Calu3 (cell line): ENCODE data around the gene MAN1C1. TPM values are rescaled to one million over a fixed set of nuclear protein-coding genes. Genes with fewer than 3 reads are reported as not detected.

Experiments
- BruUV-seq: library from RNA; stranded (reverse); fragments of 400-500 nt; replicated peaks from 2 replicates; lab custom pipeline; 2021; lab: Mats Ljungman, UMichigan
- CTCF ChIA-PET: fragments of 300-600 bp; sonication (Branson Sonifier 250); formaldehyde crosslinking; loops from one replicate; lab custom pipeline; 2022; ENCODE audit warnings: antibody characterized with exemption; lab: Charles Lee
- DNase-seq: peaks from one replicate; pipeline ENCODE4 v3.0.0; 2022
- H3K27ac Mint-ChIP-seq: one replicate; pipeline ENCODE4 v1.8.0; 2022; ENCODE audit warnings: mixed read lengths; ENCODE audit not compliant: unreplicated experiment
- H3K27me3 Mint-ChIP-seq: one replicate; pipeline ENCODE4 v1.8.0; 2022; ENCODE audit warnings: mixed read lengths; ENCODE audit not compliant: unreplicated experiment
- H3K36me3 Mint-ChIP-seq: one replicate; pipeline ENCODE4 v1.8.0; 2022; ENCODE audit warnings: mild to moderate bottlenecking, moderate library complexity, mixed read lengths; ENCODE audit not compliant: insufficient read depth, unreplicated experiment
- H3K4me1 Mint-ChIP-seq: one replicate; pipeline ENCODE4 v1.8.0; 2022; ENCODE audit warnings: mild to moderate bottlenecking, low read depth, mixed read lengths; ENCODE audit not compliant: unreplicated experiment
- H3K4me3 Mint-ChIP-seq: one replicate; pipeline ENCODE4 v1.8.0; 2022; ENCODE audit warnings: mild to moderate bottlenecking, low read depth, moderate library complexity, mixed read lengths; ENCODE audit not compliant: unreplicated experiment
- H3K9me3 Mint-ChIP-seq: one replicate; pipeline ENCODE4 v1.8.0; 2022; ENCODE audit warnings: low read depth, mixed read lengths; ENCODE audit not compliant: unreplicated experiment
- CTCF ChIP-seq: fragments of 200-600 bp; IDR thresholded peaks from one replicate; pipeline ENCODE4 v1.8.0; 2022; ENCODE audit warnings: antibody characterized with exemption; ENCODE audit not compliant: unreplicated experiment
- intact Hi-C: fragments of 100-400 bp; cut with micrococcal nuclease; formaldehyde crosslinking; loops from one replicate; pipeline ENCODE4 v1.10.0; 2022; ENCODE audit not compliant: unreplicated experiment
- total RNA-seq: library from RNA; stranded (reverse); gene quantifications from 2 replicates; pipeline ENCODE4 v1.2.3, GENCODE V29; 2022

The MAN1C1 gene
- total RNA-seq, 1 experiment from 2014 or later, result 0.14 TPM

DNA sequence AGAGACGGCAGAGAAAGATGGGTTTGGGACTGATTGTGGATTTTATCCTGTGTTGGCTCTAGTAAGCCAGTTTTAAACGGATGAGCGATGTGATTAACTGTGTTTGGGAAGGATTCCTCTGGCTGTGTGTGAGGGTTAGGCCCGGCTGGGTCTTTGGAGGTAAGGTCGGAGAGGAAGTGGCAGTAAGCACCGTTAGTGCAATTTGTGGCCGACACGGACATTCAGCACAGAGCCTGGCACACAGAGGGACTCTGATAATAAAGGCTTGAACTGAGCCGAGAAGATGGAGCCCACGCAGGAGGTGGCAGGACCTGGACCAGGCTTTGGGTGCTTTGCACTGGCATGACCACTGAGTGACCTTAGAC is 204.5 kb downstream of the MAN1C1 start:
- Mint-ChIP-seq H3K36me3 (peaks cover 41% of the 10 kb centered on the region), H3K4me1 (peaks cover 32% of the 10 kb centered on the region), H3K9me3 (no peaks in the 10 kb centered on the region), H3K27me3 (no peaks in the 10 kb centered on the region), H3K4me3 (peak overlapping the region; percentile 77), H3K27ac (peak overlapping the region; percentile 64)
- CTCF ChIA-PET, result no interaction called here
- DNase-seq, result no peak
- intact Hi-C loops, result no loop called here
- TF ChIP-seq CTCF, result no peak
- BruUV-seq, result no TSS peak

DNA sequence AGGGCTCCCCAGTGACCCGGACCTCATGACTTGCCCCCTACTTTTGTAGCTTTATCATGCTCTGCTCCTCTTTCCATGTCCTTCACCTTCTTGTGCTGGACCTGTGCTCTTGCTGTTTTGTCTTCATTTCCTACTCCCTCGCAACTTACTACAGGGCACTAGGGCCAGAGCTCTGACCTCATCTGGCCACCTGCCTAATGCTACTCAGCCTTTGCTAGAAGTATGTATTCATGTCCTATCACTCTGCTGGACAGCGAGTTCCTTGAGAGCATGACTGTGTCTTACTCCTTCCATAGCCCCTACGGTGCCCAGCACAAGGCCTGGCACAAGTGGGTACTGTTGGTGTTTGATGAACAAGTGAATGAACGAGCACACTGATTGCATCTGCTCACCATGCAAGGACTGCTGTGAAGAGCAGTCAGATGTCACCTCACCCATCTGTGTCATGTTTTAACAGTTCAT is 205.1 kb downstream of the MAN1C1 start:
- no peaks in the 10 kb centered on the region for H3K9me3 Mint-ChIP-seq
- H3K4me3 Mint-ChIP-seq, result peak overlapping the region; percentile 77
- no peak for TF ChIP-seq CTCF
- H3K27me3 Mint-ChIP-seq, result no peaks in the 10 kb centered on the region
- no TSS peak for BruUV-seq
- intact Hi-C loops, result no loop called here
- H3K27ac Mint-ChIP-seq, result peak overlapping the region; percentile 64
- H3K36me3 Mint-ChIP-seq, result peaks cover 41% of the 10 kb centered on the region
- CTCF ChIA-PET, result interaction anchor here (0.6 kb wide), 1 partner anchor 16 kb away, joined by 3 read pairs; no protein-coding TSS in a partner anchor
- DNase-seq, result no peak
- H3K4me1 Mint-ChIP-seq, result peaks cover 32% of the 10 kb centered on the region

- BruUV-seq, result no TSS peak
- H3K27ac Mint-ChIP-seq, result no peak overlapping the region
- H3K36me3 Mint-ChIP-seq, result peaks cover 27% of the 10 kb centered on the region
- CTCF ChIA-PET, result no interaction called here
- H3K4me3 Mint-ChIP-seq, result no peak overlapping the region
- H3K27me3 Mint-ChIP-seq, result no peaks in the 10 kb centered on the region
- peaks cover 16% of the 10 kb centered on the region for H3K4me1 Mint-ChIP-seq
- DNase-seq, result no peak
- H3K9me3 Mint-ChIP-seq, result no peaks in the 10 kb centered on the region
- TF ChIP-seq CTCF, result no peak
- intact Hi-C loops, result no loop called here
These were observed 209.0 kb downstream of the MAN1C1 start for GRCh38 chr1:25825605-25826004.

GRCh38 chr1:25826571-25826970 is 210.0 kb downstream of the MAN1C1 start:
- H3K27me3 Mint-ChIP-seq, result no peaks in the 10 kb centered on the region
- H3K4me1 Mint-ChIP-seq, result peaks cover 7% of the 10 kb centered on the region
- DNase-seq, result no peak
- BruUV-seq, result no TSS peak
- CTCF ChIA-PET, result no interaction called here
- intact Hi-C loops, result no loop called here
- H3K9me3 Mint-ChIP-seq, result no peaks in the 10 kb centered on the region
- no peak overlapping the region for H3K27ac Mint-ChIP-seq
- H3K36me3 Mint-ChIP-seq, result peaks cover 21% of the 10 kb centered on the region
- no peak for TF ChIP-seq CTCF
- no peak overlapping the region for H3K4me3 Mint-ChIP-seq
